HS-5 (cell line): ENCODE results near the gene CHD9NB.
"Not testable (repeated sequence)": the region's sequence is repeated elsewhere in the genome, so short reads cannot be mapped to it uniquely, and the experiment has no call there.

Experiments
- DNase-seq: peaks from one replicate; pipeline ENCODE4 v3.0.0-alpha.2; 2012; ENCODE audit warnings: low read depth

The CHD9NB gene

GRCh38 chr16:53083119-53083518, 30.4 kb upstream of the CHD9NB start:
- no peak for DNase-seq

GRCh38 chr16:53082509-53082908, 29.8 kb upstream of the CHD9NB start:
- DNase-seq, result no peak

- DNase-seq, result no peak
Observed at GRCh38 chr16:53081686-53082407, 29.1 kb upstream of the CHD9NB start.

DNA sequence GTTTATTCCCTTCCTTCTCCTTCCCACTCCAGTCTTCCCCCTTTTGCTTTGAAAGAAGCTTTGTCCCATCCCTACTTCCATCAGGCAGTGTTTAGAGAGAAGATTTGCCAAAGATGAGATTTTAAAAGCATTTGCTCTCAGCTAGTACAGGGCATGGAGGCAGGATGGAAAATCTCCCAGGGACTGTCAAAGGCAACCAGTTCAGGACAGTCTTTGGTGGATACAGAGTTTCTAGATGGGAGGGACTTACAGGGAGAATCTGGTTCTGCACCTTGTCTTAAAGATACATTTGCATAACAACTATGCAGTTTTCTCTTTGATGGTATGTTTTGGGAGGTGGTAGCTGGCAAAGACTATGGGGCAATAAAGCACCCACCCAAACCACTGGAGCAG, 28.3 kb upstream of the CHD9NB start:
- DNase-seq, result no peak

GRCh38 chr16:53080345-53081031, 27.8 kb upstream of the CHD9NB start:
- DNase-seq, result no peak

DNA sequence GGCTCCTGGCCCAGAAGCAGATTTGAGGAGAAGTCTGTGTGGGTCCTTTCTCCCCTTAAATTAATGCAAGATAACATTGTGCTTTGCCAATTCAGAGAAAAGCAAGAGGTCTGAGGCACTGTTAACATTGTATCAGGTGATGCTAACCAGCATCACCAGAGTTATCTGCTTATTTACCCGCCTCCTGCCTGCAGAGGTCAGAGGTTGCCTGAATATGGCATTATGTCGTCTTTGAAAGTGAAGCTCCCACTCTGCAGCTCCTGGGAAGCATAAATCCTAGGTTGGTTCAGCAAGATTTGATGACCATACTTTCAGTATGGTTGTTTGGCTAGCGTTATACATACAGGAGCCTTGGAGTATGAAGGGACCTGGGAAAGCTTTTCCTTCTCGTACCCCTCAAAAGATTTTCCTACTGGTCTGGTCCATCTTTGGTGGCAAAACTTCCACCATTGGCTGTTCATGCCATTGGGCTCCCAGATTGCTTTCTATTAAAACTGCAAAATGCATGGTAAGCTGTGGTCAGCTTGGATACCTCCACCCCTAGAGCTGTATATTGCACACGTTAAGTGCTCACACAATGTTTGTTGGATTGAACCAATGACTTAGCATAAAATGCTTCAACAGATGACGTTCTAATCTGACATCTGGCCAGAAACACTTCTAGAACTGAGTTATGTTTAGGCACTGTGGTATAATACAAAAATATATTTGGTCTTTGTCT, 26.2 kb upstream of the CHD9NB start:
- no peak for DNase-seq

GRCh38 chr16:53078247-53078646, 25.6 kb upstream of the CHD9NB start:
- no peak for DNase-seq

DNA sequence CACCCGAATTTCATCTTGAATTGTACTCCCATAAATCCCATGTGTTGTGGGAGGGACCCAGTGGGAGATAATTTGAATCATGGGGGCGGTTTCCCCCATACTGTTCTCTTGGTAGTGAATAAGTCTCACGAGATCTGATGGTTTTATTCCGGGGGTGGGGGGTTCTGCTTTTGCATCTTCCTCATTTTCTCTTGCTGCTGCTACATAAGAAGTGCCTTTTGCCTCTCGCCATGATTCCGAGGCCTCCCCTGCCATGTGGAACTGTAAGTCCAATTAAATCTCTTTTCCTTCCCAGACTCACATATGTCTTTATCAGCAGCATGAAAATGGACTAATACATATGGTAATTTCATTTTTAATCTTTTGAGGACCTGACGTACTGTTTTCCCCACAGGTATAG, 22.8 kb upstream of the CHD9NB start:
- not testable (repeated sequence) for DNase-seq

DNA sequence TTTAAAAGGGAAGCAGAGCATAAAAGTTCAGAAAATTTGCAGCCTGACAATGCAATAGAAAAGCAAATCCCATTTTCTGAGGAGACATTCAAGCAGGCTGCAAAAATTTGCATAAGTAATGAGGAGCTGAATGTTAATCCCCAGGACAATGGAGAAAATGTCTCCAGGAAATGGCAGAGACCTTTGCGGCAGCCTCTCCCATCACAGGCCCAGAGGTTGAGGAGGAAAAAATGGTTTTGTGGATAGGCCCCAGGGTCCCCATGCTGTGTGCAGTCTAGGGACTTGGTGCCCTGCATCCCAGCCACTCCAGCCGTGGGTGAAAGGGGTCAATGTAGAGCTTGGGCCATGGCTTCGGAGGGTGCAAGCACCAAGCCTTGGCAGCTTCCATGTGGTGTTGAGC, 21.6 kb upstream of the CHD9NB start:
- not testable (repeated sequence) for DNase-seq

GRCh38 chr16:53073022-53073421, 20.3 kb upstream of the CHD9NB start:
- no peak for DNase-seq

GRCh38 chr16:53071748-53072301, 19.1 kb upstream of the CHD9NB start:
- no peak for DNase-seq

DNA sequence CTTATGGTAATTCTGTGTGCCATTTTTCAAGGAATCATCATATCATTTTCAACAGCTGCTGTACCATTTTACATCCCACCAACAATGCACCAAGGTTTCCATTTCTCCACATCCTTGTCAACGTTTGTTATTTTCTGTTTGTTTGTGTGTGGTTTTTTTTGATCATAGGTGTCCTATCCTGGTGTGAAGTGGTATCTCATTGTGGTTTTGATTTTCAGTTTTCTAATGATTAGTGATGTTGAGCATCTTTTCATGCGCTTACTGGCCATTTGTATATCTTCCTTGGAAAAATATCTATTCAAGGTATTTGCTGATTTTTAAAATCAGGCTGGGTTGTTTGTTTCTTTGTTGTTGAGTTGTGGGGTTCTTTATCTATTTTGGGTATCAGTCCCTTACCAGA, 17.1 kb upstream of the CHD9NB start:
- DNase-seq, result no peak

GRCh38 chr16:53068423-53068833, 15.7 kb upstream of the CHD9NB start:
- no peak for DNase-seq

- DNase-seq, result no peak
Observed at GRCh38 chr16:53067675-53068074, 15.0 kb upstream of the CHD9NB start.

GRCh38 chr16:53065461-53066061, 12.9 kb upstream of the CHD9NB start:
- DNase-seq, result no peak

GRCh38 chr16:53064081-53064578, 11.4 kb upstream of the CHD9NB start:
- no peak for DNase-seq

- no peak for DNase-seq
Observed at GRCh38 chr16:53061701-53062159, 9.0 kb upstream of the CHD9NB start.

- DNase-seq, result no peak
Observed at GRCh38 chr16:53061256-53061655, 8.6 kb upstream of the CHD9NB start.

- DNase-seq, result no peak
Observed at GRCh38 chr16:53059672-53060071, 7.0 kb upstream of the CHD9NB start.

- DNase-seq, result no peak
Observed at GRCh38 chr16:53058882-53059281, 6.2 kb upstream of the CHD9NB start.

GRCh38 chr16:53058441-53058840, 5.7 kb upstream of the CHD9NB start:
- no peak for DNase-seq

DNA sequence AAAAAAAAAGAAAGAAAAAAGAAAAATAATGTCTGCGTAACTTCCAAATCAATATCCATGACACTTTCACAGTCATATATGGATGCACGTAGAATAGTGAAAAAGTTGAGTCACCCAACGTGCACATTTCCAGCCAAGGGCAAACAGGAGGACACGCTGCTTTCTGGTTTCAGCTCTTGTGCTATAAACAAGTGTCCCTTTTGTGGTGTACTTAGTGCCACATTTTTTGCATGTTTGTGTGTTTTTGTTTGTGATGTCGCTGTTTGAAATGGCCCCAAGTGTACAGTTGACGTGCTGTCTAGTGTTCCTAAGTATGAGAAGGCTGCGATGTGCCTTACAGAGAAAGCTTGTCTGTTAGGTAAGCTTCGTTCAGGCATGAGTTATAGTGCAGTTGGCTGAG, 5.0 kb upstream of the CHD9NB start:
- no peak for DNase-seq
